IMR-90 (cell line): ENCODE measurements around the gene MAP3K1. TPM values are rescaled to one million over a fixed set of nuclear protein-coding genes. Genes with fewer than 3 reads are reported as not detected.

Source experiments
- ATAC-seq: fragments of 200-7000 bp; cut with Tn5 transposase; 2 replicates; pipeline ENCODE4 v1.9.1; 2020; ENCODE audit warnings: low read depth, mild to moderate bottlenecking, moderate library complexity
- BruUV-seq: library from RNA; stranded (reverse); fragments of 400-500 nt; replicated peaks from 2 replicates; lab custom pipeline; 2021; lab: Mats Ljungman, UMichigan
- CTCF ChIA-PET: fragments of 300-600 bp; formaldehyde crosslinking; extraction: SDS; loops from one replicate; lab custom pipeline; 2021; ENCODE audit warnings: antibody characterized with exemption; lab: Yijun Ruan, JAX
- POLR2A ChIA-PET: fragments of 300-600 bp; sonication (Branson Sonifier 250); formaldehyde crosslinking; loops from one replicate; lab custom pipeline; 2022; ENCODE audit warnings: antibody characterized with exemption; ENCODE audit not compliant: unreplicated experiment; lab: Charles Lee
- DNase-seq: peaks from one replicate; pipeline ENCODE4 v3.0.0; 2013
- H2AFZ ChIP-seq: replicated peaks from 2 replicates; pipeline ENCODE3; 2013; ENCODE audit warnings: low read length, mild to moderate bottlenecking; ENCODE audit not compliant: poor library complexity
- H2AK5ac ChIP-seq: 2 replicates; pipeline ENCODE4 v1.6.1; 2013; ENCODE audit warnings: low read depth, low read length, inconsistent platforms
- H2AK9ac ChIP-seq: replicated peaks from 2 replicates; pipeline ENCODE3; 2013; ENCODE audit warnings: mild to moderate bottlenecking, low read depth, low read length, moderate library complexity; ENCODE audit not compliant: poor library complexity
- H2BK120ac ChIP-seq: 2 replicates; pipeline ENCODE4 v1.6.1; 2013; ENCODE audit warnings: low read depth, low read length, inconsistent platforms
- H2BK15ac ChIP-seq: 3 replicates; pipeline ENCODE4 v1.6.1; 2013; ENCODE audit warnings: low read depth, low read length, inconsistent platforms
- H2BK20ac ChIP-seq: 2 replicates; pipeline ENCODE4 v1.6.1; 2013; ENCODE audit warnings: low read depth, mild to moderate bottlenecking, inconsistent platforms, low read length, moderate library complexity
- H2BK5ac ChIP-seq: 2 replicates; pipeline ENCODE4 v1.6.1; 2013; ENCODE audit warnings: mild to moderate bottlenecking, low read depth, low read length, inconsistent platforms; ENCODE audit not compliant: poor library complexity, severe bottlenecking
- H3K14ac ChIP-seq: replicated peaks from 2 replicates; pipeline ENCODE4 v1.6.1; 2013; ENCODE audit warnings: low read depth, low read length, inconsistent platforms
- H3K18ac ChIP-seq: 2 replicates; pipeline ENCODE4 v1.6.1; 2013; ENCODE audit warnings: low read depth, low read length, control low read depth
- H3K23ac ChIP-seq: 2 replicates; pipeline ENCODE4 v1.6.1; 2013; ENCODE audit warnings: low read depth, low read length, inconsistent platforms
- H3K27ac ChIP-seq: 2 replicates; pipeline ENCODE4 v1.5.1; 2013; ENCODE audit warnings: mild to moderate bottlenecking, control low read depth, low read length; ENCODE audit not compliant: insufficient read depth
- H3K27me3 ChIP-seq: 2 replicates; pipeline ENCODE4 v1.6.1; 2013; ENCODE audit warnings: low read length; ENCODE audit not compliant: control insufficient read depth, insufficient read depth
- H3K36me3 ChIP-seq: 2 replicates; pipeline ENCODE4 v1.6.1; 2013; ENCODE audit warnings: low read length, mixed read lengths; ENCODE audit not compliant: control insufficient read depth, insufficient read depth
- H3K4ac ChIP-seq: 2 replicates; pipeline ENCODE4 v1.6.1; 2013; ENCODE audit warnings: low read depth, low read length, inconsistent platforms
- H3K4me1 ChIP-seq: 2 replicates; pipeline ENCODE4 v1.6.1; 2013; ENCODE audit warnings: low read length, mixed read lengths; ENCODE audit not compliant: control insufficient read depth, insufficient read depth
- H3K4me2 ChIP-seq: 2 replicates; pipeline ENCODE4 v1.6.1; 2013; ENCODE audit warnings: low read depth, mild to moderate bottlenecking, control low read depth, low read length, moderate library complexity
- H3K4me3 ChIP-seq: 2 replicates; pipeline ENCODE4 v1.5.1; 2013; ENCODE audit warnings: low read depth, mild to moderate bottlenecking, control low read depth, low read length, moderate library complexity; ENCODE audit not compliant: insufficient read depth
- H3K56ac ChIP-seq: 2 replicates; pipeline ENCODE4 v1.6.1; 2013; ENCODE audit warnings: low read length, inconsistent platforms; ENCODE audit not compliant: insufficient read depth; ENCODE audit errors: extremely low read depth
- H3K79me1 ChIP-seq, 2 experiments: 2 replicates each; pipeline ENCODE4 v1.6.1; 2013; ENCODE audit warnings: low read length in 2 of 2, inconsistent platforms in 1 of 2, low read depth in 1 of 2
- H3K9ac ChIP-seq: 2 replicates; pipeline ENCODE4 v1.6.1; 2013; ENCODE audit warnings: low read depth, low read length, control low read depth
- H3K9me1 ChIP-seq: 2 replicates; pipeline ENCODE4 v1.6.1; 2013; ENCODE audit warnings: low read length, inconsistent platforms; ENCODE audit not compliant: insufficient read depth
- H3K9me3 ChIP-seq: 2 replicates; pipeline ENCODE4 v1.6.1; 2013; ENCODE audit warnings: low read length; ENCODE audit not compliant: control insufficient read depth, insufficient read depth
- H4K20me1 ChIP-seq: 2 replicates; pipeline ENCODE4 v1.6.1; 2013; ENCODE audit warnings: low read length, inconsistent platforms; ENCODE audit not compliant: insufficient read depth
- H4K5ac ChIP-seq: 2 replicates; pipeline ENCODE4 v1.6.1; 2013; ENCODE audit warnings: mild to moderate bottlenecking, low read depth, low read length, control low read depth
- H4K8ac ChIP-seq, 2 experiments: 2 replicates each; pipeline ENCODE4 v1.6.1; 2013; ENCODE audit warnings: low read depth in 2 of 2, low read length in 2 of 2, control low read depth in 1 of 2, inconsistent platforms in 1 of 2
- H4K91ac ChIP-seq: 2 replicates; pipeline ENCODE4 v1.6.1; 2013; ENCODE audit warnings: low read depth, low read length, inconsistent platforms; ENCODE audit not compliant: insufficient read depth
- CHD1 ChIP-seq: IDR thresholded peaks from 2 replicates; pipeline ENCODE4 v1.6.1; 2012; ENCODE audit warnings: low read depth, low read length, improper control_type of control experiment
- FOS ChIP-seq: fragments of 150-350 bp; IDR thresholded peaks from 2 replicates; pipeline ENCODE4 v1.6.1; 2016; ENCODE audit warnings: low read depth, low read length
- MXI1 ChIP-seq: IDR thresholded peaks from 2 replicates; pipeline ENCODE4 v1.6.1; 2012; ENCODE audit warnings: low read depth, mild to moderate bottlenecking, low read length, moderate library complexity, borderline replicate concordance
- RCOR1 ChIP-seq: IDR thresholded peaks from 2 replicates; pipeline ENCODE4 v1.6.1; 2012; ENCODE audit warnings: mild to moderate bottlenecking, low read length, improper control_type of control experiment; ENCODE audit not compliant: insufficient replicate concordance
- dilution Hi-C: fragments of 300-500 bp; cut with HindIII; formaldehyde crosslinking; loops from one replicate; pipeline ENCODE4 v1.14.3; 2018; ENCODE audit warnings: low sequenced_read_pairs; ENCODE audit not compliant: unreplicated experiment
- in situ Hi-C: fragments of 300-500 bp; cut with MboI; formaldehyde crosslinking; loops from 3 replicates; pipeline ENCODE4 v1.14.3; 2019; ENCODE audit warnings: low sequenced_read_pairs, inconsistent platforms, mixed read lengths
- intact Hi-C: fragments of 100-400 bp; cut with micrococcal nuclease; formaldehyde crosslinking; loops from 2 replicates; pipeline ENCODE4 v1.10.0; 2022
- polyA plus RNA-seq, 3 experiments: library from polyadenylated mRNA; depleted of rRNA; stranded (reverse); fragments of >200 nt; gene quantifications; 2 replicates each; pipeline ENCODE4 v1.2.3, GENCODE V29; 2012; ENCODE audit warnings: low replicate concordance in 1 of 3
- total RNA-seq: library from RNA; depleted of rRNA; stranded (reverse); fragments of >200 nt; gene quantifications from 2 replicates; pipeline ENCODE4 v1.2.3, GENCODE V29; 2012
- TF ChIP-seq, protein P1 (sequence below): fragments of 150-350 bp; IDR thresholded peaks from 2 replicates; pipeline ENCODE4 v1.6.1; 2017; ENCODE audit warnings: mild to moderate bottlenecking, antibody characterized with exemption, low read length, low read depth
- TF ChIP-seq, protein P2 (sequence below): fragments of 150-350 bp; IDR thresholded peaks from 2 replicates; pipeline ENCODE4 v1.6.1; 2016; ENCODE audit warnings: low read depth, mild to moderate bottlenecking, low read length, moderate library complexity, borderline replicate concordance

The MAP3K1 gene
- total and polyA plus RNA-seq, 2 of the 4 experiments (the other 2 are of a cell fraction): 3.8 to 18.8 TPM

DNA sequence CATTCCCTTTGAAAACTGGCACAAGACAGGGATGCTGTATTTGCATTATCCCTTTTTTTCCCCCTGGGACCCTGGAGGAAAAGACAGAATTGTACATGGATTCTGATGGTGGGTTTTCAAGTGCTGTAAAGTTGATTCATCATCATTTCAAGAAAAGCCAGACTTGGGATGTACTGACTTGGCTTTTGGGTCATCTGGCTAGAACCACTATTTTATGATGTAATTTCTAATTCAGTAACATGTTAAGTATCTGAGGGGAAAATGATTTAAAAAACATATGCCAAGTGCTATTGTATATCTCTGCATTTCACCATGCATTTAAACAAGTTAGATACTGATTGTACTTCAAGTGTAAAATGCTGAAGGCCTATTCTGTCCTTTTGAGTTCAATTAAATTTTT is 15.2 kb upstream of the MAP3K1 start:
- no peak overlapping the region for H3K23ac ChIP-seq
- no peak overlapping the region for H2BK5ac ChIP-seq
- no peak for DNase-seq
- POLR2A ChIA-PET: no interaction called here
- H3K27ac ChIP-seq: no peak overlapping the region
- H3K27me3 ChIP-seq: peaks cover 3% of the 10 kb centered on the region; the same call in 1 of the 2 replicates
- no peak overlapping the region for H4K91ac ChIP-seq
- H3K4me1 ChIP-seq: no peaks in the 10 kb centered on the region
- no peak overlapping the region for H3K4ac ChIP-seq
- ATAC-seq: no peak
- in situ Hi-C loops: no loop called here
- no peaks in the 10 kb centered on the region for H3K36me3 ChIP-seq
- no peak overlapping the region for H4K8ac ChIP-seq
- H3K9me3 ChIP-seq: no peaks in the 10 kb centered on the region
- no peaks in the 10 kb centered on the region; the same call in 1 of the 2 replicates for H3K9me1 ChIP-seq
- H3K18ac ChIP-seq: no peak overlapping the region
- no peak overlapping the region for H4K5ac ChIP-seq
- no peak overlapping the region for H2AK5ac ChIP-seq
- H3K56ac ChIP-seq: no peak overlapping the region
- H2BK120ac ChIP-seq: no peak overlapping the region
- no peak overlapping the region for H3K14ac ChIP-seq
- intact Hi-C loops: no loop called here
- no peak overlapping the region for H3K4me2 ChIP-seq
- TF ChIP-seq MXI1 (no peak), FOS (no peak), RCOR1 (no peak), CHD1 (no peak)
- TF ChIP-seq, protein P1, sequence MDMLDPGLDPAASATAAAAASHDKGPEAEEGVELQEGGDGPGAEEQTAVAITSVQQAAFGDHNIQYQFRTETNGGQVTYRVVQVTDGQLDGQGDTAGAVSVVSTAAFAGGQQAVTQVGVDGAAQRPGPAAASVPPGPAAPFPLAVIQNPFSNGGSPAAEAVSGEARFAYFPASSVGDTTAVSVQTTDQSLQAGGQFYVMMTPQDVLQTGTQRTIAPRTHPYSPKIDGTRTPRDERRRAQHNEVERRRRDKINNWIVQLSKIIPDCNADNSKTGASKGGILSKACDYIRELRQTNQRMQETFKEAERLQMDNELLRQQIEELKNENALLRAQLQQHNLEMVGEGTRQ: no peak
- TF ChIP-seq, protein P2, sequence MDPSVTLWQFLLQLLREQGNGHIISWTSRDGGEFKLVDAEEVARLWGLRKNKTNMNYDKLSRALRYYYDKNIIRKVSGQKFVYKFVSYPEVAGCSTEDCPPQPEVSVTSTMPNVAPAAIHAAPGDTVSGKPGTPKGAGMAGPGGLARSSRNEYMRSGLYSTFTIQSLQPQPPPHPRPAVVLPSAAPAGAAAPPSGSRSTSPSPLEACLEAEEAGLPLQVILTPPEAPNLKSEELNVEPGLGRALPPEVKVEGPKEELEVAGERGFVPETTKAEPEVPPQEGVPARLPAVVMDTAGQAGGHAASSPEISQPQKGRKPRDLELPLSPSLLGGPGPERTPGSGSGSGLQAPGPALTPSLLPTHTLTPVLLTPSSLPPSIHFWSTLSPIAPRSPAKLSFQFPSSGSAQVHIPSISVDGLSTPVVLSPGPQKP: no peak
- H3K79me1 ChIP-seq: no peaks in the 10 kb centered on the region
- no peaks in the 10 kb centered on the region for H4K20me1 ChIP-seq
- H2AK9ac ChIP-seq: no peak overlapping the region
- H3K9ac ChIP-seq: no peak overlapping the region
- no peak overlapping the region for H2AFZ ChIP-seq
- BruUV-seq: no TSS peak
- dilution Hi-C loops: no loop called here
- no peak overlapping the region for H2BK15ac ChIP-seq
- no peak overlapping the region for H2BK20ac ChIP-seq
- H3K4me3 ChIP-seq: no peak overlapping the region
- CTCF ChIA-PET: no interaction called here
